Transverse colon (tissue), 4 donors: ENCODE measurements around the gene RTTN.

Source experiments
- CTCF ChIP-seq, 5 experiments: fragments of 200-600 bp in 3 of 5; fragments of 450-650 bp in 2 of 5; sonication (generic) in 3 of 5; IDR thresholded peaks; 1 replicate in 2 of 5; 2 replicates in 3 of 5; pipeline ENCODE4 v1.5.1; 2016 to 2017; ENCODE audit warnings: antibody characterized with exemption in 5 of 5, inconsistent platforms in 3 of 5, mild to moderate bottlenecking in 2 of 5, moderate library complexity in 1 of 5
- POLR2A ChIP-seq: fragments of 450-650 bp; IDR thresholded peaks from one replicate; pipeline ENCODE4 v1.6.1; 2016; ENCODE audit warnings: antibody characterized with exemption, mild to moderate bottlenecking, moderate library complexity
- POLR2AphosphoS5 ChIP-seq, 3 donors: sonication (generic); formaldehyde crosslinking; IDR thresholded peaks; one replicate each; pipeline ENCODE4 v1.6.1; 2016; ENCODE audit warnings: antibody characterized with exemption in 3 of 3

GRCh38 chr18:70031221-70031620 lies 174.3 kb downstream of the RTTN start:
- TF ChIP-seq POLR2AphosphoS5 (IDR thresholded peaks at IDR 0.05) (no peak), CTCF (IDR thresholded peaks at IDR 0.05) (no peak), POLR2A (no peak)
